Activated CD4-positive, alpha-beta T cell treated with anti-CD3 and anti-CD28 coated beads, Interleukin-2, amount 10 ng/mL, durations not matched to agents 7 days and 5 days (primary cell): ENCODE data around the gene MEGF6. TPM values are rescaled to one million over a fixed set of nuclear protein-coding genes. Genes with fewer than 3 reads are reported as not detected.
A peak's percentile ranks its signal among the peaks of the same experiment; 100 is the strongest.

Experiments
- CTCF ChIA-PET: fragments of 350-600 bp; sonication (Branson Sonifier 250); formaldehyde crosslinking; loops from one replicate; lab custom pipeline; 2021; ENCODE audit warnings: antibody characterized with exemption; lab: Charles Lee
- POLR2A ChIA-PET: fragments of 350-600 bp; sonication (Branson Sonifier 250); formaldehyde crosslinking; loops from one replicate; lab custom pipeline; 2021; ENCODE audit warnings: antibody characterized with exemption; lab: Charles Lee
- DNase-seq: peaks from one replicate; pipeline ENCODE4 v3.0.0-alpha.2; 2020
- H3K27ac Mint-ChIP-seq: one replicate; pipeline ENCODE4 v1.8.0; 2021; ENCODE audit warnings: mild to moderate bottlenecking, moderate library complexity, mixed read lengths
- H3K27me3 Mint-ChIP-seq: one replicate; pipeline ENCODE4 v1.8.0; 2021; ENCODE audit warnings: mixed read lengths
- H3K36me3 Mint-ChIP-seq: one replicate; pipeline ENCODE4 v1.8.0; 2021; ENCODE audit warnings: low read depth, mixed read lengths
- H3K4me1 Mint-ChIP-seq: one replicate; pipeline ENCODE4 v1.8.0; 2021; ENCODE audit warnings: mixed read lengths
- H3K4me3 Mint-ChIP-seq: one replicate; pipeline ENCODE4 v1.8.0; 2021; ENCODE audit warnings: mild to moderate bottlenecking, moderate library complexity, mixed read lengths
- H3K9me3 Mint-ChIP-seq: one replicate; pipeline ENCODE4 v1.8.0; 2021; ENCODE audit warnings: mixed read lengths
- total RNA-seq, 2 experiments: library from RNA; stranded (reverse); gene quantifications; one replicate each; pipeline ENCODE4 v1.2.3, GENCODE V29; 2021

The MEGF6 gene
- total RNA-seq, 2 experiments from 2014 or later: 20.7 to 26.6 TPM

DNA sequence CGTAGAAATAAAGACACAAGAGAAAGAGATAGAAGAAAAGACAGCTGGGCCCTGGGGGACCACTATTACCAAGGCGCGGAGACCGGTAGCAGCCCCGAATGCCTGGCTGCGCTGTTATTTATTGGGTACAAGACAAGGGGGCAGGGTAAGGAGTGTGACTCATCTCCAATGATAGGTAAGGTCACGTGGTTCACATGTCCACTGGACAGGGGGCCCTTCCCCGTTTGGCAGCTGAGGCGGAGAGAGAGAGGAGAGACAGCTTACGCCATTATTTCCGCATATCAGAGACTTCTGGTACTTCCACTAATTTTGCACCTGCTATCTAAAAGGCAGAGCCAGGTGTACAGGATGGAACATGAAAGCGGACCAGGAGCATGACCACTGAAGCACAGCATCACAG lies 9.4 kb upstream of the MEGF6 start:
- Mint-ChIP-seq H3K9me3 (no peaks in the 10 kb centered on the region), H3K27ac (no peak overlapping the region), H3K36me3 (peaks cover 2% of the 10 kb centered on the region), H3K4me1 (peaks cover 33% of the 10 kb centered on the region), H3K4me3 (no peak overlapping the region), H3K27me3 (no peaks in the 10 kb centered on the region)
- ChIA-PET CTCF (interaction anchor here (0.9 to 1.5 kb wide), 4 partner anchors 8 to 56 kb away, joined by 3 to 5 read pairs (median 4); no protein-coding TSS in a partner anchor), POLR2A (no interaction called here)
- DNase-seq: no peak

DNA sequence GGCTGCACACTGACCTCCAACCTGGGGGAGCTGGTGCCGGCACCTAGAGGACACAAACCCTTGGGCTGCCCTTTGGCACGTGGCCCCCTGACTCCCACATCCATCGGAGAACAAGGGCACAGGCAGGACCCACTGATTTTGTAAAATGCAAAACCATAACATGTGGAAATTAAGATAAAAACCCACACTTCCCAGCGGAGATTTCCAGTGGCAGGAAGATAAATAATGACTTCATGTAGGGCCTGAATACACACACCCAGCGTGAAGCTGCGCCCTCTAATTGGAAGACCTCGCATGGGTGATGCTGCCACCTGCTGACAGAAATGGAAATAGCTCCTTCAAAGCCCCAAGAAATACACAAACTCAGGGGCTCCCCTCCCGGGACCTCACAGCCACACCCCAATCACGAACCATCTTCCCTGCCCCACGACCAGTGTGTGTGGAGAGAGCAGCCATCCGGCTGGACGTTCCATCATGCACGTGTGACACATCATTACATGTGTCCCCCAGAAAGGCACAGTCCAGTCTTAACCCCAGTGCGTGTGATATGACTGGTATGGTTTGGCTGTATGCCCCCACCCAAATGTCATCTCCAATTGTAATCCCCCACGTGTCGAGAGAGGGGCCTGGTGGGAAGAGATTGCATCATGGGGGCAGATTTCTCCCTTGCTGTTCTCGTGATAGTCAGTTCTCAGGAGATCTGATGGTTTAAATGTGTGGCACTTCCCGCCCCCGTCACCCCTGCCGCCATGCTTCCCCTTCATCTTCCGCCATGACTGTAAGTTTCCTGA lies 7.8 kb upstream of the MEGF6 start:
- Mint-ChIP-seq H3K4me3 (no peak overlapping the region), H3K27ac (no peak overlapping the region), H3K36me3 (no peaks in the 10 kb centered on the region), H3K27me3 (no peaks in the 10 kb centered on the region), H3K4me1 (peaks cover 29% of the 10 kb centered on the region), H3K9me3 (no peaks in the 10 kb centered on the region)
- CTCF ChIA-PET: interaction anchor here (0.6 to 1.7 kb wide), 13 partner anchors 9 to 1430 kb away, joined by 3 to 6 read pairs (median 4); no protein-coding TSS in a partner anchor
- POLR2A ChIA-PET: no interaction called here
- peak; percentile 84 for DNase-seq

DNA sequence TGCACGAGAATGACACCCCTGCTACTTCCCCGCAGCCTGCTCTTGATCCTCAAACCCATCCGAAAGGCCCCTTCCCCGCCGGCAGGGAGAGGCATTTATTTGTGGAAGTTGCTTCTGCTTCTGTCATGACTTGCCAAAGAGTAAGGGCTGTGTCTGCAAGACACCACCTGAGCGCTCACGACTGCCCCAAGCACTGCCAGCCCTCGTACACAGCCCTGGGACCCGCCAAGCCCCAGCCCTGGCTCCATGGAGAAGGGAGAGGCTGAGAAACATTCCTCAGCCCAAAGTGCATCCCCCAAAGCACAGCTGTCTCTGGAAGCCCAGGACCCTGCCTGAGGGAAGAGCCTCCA lies 7.2 kb upstream of the MEGF6 start:
- Mint-ChIP-seq H3K4me1 (peaks cover 23% of the 10 kb centered on the region), H3K27me3 (no peaks in the 10 kb centered on the region), H3K27ac (no peak overlapping the region), H3K9me3 (no peaks in the 10 kb centered on the region), H3K36me3 (no peaks in the 10 kb centered on the region), H3K4me3 (no peak overlapping the region)
- CTCF ChIA-PET: interaction anchor here (0.7 to 1.7 kb wide), 9 partner anchors 10 to 165 kb away, joined by 3 to 6 read pairs (median 4); no protein-coding TSS in a partner anchor
- no peak for DNase-seq
- POLR2A ChIA-PET: no interaction called here

DNA sequence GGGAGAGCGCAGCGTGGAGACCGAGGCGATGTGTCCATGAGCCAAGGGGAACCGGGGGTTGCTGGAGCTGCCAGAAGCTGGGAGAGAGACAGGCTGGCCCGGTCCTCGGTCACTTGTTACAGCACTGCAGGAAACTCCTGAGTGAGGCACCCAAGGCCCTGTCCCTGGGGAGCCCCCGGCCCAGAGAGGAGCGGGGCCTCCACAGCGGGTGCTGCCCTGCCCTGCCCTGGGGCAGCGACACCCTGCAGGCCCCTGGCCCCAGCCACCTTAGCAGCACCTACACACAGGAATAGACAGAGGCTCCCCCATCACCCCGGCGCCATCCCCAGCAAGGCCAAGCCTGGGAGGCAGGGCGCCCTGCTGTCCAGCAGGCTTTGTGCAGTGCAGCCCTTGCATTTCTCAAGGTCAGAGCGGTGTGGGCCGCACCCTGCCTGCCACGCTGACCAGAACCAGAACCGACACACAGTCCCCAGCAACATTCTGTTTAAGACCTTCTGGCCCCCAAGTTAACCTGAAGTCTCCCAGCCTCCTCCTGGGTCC lies 6.6 kb upstream of the MEGF6 start:
- Mint-ChIP-seq H3K27ac (no peak overlapping the region), H3K4me1 (peaks cover 17% of the 10 kb centered on the region), H3K36me3 (no peaks in the 10 kb centered on the region), H3K4me3 (no peak overlapping the region), H3K27me3 (peaks cover 6% of the 10 kb centered on the region), H3K9me3 (no peaks in the 10 kb centered on the region)
- POLR2A ChIA-PET: no interaction called here
- no peak for DNase-seq
- CTCF ChIA-PET: interaction anchor here (1.0 kb wide), 1 partner anchor 10 kb away, joined by 3 read pairs; no protein-coding TSS in a partner anchor

DNA sequence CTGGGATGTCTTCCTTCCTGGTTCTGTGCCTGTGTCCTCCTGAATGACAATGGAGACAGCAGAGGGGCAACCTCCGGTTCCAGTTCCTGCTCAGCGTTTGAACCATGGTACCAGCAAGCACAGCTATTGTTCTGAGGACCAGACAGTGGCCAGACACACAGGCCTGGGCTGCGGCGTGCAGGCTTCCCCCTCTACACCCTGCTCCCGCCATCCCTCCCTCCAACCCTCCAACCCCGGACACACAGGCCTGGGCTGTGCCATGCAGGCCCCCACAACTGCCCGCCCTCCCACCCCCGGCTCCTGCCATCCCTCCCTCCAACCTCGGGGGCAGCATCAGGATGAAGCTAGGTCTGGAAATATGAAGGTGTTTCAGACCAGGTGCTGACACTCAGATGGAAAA lies 5.6 kb upstream of the MEGF6 start:
- CTCF ChIA-PET: interaction anchor here (0.7 to 1.0 kb wide), 2 partner anchors 9 to 154 kb away, joined by 3 read pairs; no protein-coding TSS in a partner anchor

DNA sequence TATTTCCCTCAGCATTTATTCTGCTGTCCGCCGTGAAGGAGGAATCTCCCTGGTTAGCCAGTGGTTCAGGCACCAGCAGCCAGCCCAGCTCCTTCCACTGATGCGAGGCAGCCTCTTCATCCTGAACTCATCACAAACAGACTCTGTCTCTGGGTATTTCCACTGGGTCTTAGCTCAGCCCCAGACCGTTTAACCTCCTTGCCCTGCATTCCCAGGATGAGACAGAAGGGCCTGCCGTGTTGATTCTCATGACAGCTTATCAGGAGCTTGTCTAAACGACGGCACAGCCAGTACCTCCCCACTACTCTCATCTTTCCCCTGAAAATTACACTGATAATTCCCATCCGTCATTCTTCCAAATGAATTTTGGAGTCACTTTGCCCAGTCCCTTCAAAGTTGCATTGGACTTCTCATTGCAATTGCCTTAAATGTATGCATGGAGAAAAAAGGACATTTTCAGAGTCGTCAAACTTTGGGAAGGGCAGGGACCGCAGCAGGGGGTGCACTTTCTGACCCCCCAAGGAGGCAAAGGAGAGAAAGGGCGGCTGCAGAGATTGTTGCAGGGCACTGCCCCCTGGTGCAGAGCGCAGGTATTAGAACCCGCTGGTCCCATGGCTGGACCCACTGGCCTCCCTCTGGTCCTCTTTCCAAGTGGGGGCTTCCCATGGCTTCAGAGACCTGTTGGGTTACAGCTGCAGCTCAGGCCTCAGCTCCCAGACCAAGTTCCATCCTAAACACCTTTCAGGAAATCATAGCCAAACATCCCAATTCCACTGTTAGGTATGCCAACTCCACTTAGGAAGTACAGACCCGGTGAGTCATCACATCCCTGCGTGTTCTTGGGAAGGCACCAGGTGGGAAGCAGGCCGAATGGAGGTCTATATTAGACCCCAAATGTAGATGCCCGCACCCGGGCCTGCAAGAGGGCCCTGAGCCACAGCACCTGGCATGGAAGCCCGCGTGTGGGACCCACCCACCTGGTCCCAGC lies 3.7 kb upstream of the MEGF6 start:
- Mint-ChIP-seq H3K36me3 (no peaks in the 10 kb centered on the region), H3K4me3 (no peak overlapping the region), H3K4me1 (peaks cover 14% of the 10 kb centered on the region), H3K27ac (no peak overlapping the region), H3K9me3 (no peaks in the 10 kb centered on the region), H3K27me3 (peaks cover 18% of the 10 kb centered on the region)
- CTCF ChIA-PET: no interaction called here
- DNase-seq: peak; percentile 28
- POLR2A ChIA-PET: interaction anchor here (0.8 kb wide), 1 partner anchor 85 kb away, joined by 3 read pairs; no protein-coding TSS in a partner anchor

More for the DNA sequence above, 5.6 kb upstream of the MEGF6 start:
- Mint-ChIP-seq H3K4me3 (no peak overlapping the region), H3K27ac (no peak overlapping the region), H3K9me3 (no peaks in the 10 kb centered on the region), H3K4me1 (peaks cover 11% of the 10 kb centered on the region), H3K27me3 (peaks cover 11% of the 10 kb centered on the region), H3K36me3 (no peaks in the 10 kb centered on the region)
- no peak for DNase-seq
- POLR2A ChIA-PET: no interaction called here

DNA sequence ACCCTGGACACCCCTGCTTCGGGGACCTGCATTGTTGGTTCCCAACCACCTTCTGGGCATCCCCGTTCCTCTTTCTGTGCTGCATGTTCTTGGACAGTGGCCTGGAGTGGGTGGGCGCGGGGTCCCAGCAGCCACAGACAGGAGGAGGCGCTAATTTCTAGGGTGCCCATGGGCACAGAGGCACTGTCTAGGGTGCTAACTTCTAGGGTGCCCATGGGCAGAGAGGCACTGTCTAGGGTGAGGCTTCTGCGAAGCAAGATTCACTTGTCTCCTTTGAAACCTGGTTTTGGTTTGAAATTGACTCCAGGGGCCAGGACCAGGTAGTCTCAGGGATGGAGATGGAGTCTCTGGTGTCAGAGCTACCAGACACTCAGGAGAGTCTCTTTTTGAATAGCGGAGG lies 815 bp upstream of the MEGF6 start:
- H3K9me3 Mint-ChIP-seq: no peaks in the 10 kb centered on the region
- peaks cover 23% of the 10 kb centered on the region for H3K27me3 Mint-ChIP-seq
- no peak overlapping the region for H3K27ac Mint-ChIP-seq
- H3K36me3 Mint-ChIP-seq: no peaks in the 10 kb centered on the region
- DNase-seq: no peak
- no peak overlapping the region for H3K4me3 Mint-ChIP-seq
- peaks cover 3% of the 10 kb centered on the region for H3K4me1 Mint-ChIP-seq
- ChIA-PET POLR2A (no interaction called here), CTCF (no interaction called here)

DNA sequence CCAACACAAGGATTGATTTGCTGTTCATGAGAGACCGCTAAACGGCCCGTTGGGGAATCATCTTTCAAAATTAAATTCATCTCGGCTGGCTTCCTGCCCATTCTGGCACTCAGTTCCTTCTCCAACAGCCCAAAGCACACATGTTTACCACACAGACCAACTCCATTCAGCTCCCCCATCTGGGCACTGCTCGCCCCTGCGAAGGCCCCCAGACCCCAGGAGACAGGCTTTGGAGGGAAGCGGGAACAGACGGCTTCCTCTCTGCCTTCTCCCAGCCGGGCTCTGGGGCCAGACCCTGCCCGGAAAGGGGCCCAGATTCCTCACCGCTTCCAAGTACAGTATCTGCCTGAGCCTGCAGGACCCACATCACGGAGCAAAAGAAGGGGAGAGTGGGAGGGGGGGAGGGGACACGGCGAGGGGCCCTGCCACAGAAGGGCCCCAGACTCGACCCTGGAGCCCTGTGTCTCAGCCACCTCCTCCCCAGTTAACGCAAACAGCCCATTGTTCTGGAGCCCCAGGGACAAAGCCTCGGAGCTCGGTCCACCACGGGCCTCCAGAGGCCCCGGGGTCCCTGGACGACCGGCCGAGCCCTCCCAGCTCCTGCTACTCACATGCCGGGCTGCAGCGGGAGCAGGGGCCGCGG lies 660 bp downstream of the MEGF6 start:
- H3K36me3 Mint-ChIP-seq: no peaks in the 10 kb centered on the region
- peaks cover 3% of the 10 kb centered on the region for H3K4me1 Mint-ChIP-seq
- no peak for DNase-seq
- ChIA-PET POLR2A (no interaction called here), CTCF (no interaction called here)
- no peaks in the 10 kb centered on the region for H3K9me3 Mint-ChIP-seq
- no peak overlapping the region for H3K27ac Mint-ChIP-seq
- peaks cover 23% of the 10 kb centered on the region for H3K27me3 Mint-ChIP-seq
- no peak overlapping the region for H3K4me3 Mint-ChIP-seq

DNA sequence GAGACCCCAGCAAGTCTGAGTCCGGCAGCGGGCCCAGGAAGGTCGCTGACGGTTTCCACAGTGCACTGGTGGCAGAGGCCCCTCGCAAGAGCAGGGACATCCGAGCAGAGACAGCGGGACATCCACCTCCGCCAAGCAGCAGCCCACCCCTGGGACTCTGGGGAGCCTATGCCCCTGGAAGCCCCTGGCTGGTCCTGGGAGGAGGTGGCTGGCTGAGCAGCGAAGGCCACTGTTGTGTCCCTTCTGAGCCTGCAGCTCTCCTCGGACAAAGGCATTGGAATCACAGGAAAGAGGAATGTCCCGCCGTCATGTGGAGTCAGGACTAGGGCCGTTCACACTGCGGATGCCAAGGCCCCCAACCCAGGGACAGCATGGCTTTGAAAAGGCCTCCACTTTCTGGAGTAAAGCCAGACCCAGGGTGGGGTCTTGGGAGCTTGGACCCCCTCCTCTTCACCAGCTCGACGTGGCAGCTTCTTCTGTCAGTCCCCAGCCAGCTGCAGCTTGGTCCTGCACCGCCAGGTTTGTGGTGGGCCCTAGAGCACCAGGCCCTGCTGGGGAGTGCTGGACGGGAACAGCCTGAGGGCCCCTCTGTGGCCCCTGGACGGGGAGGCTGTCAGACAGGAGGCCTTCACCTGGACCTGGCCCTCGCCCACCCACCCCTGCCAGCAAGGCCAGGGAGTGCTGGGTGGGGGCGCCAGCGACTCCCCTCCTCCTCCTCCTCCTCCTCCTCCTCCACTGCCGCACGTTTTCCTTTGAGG lies 1.4 kb downstream of the MEGF6 start:
- no peak for DNase-seq
- Mint-ChIP-seq H3K27me3 (peaks cover 23% of the 10 kb centered on the region), H3K4me1 (peaks cover 3% of the 10 kb centered on the region), H3K27ac (no peak overlapping the region), H3K9me3 (no peaks in the 10 kb centered on the region), H3K36me3 (no peaks in the 10 kb centered on the region), H3K4me3 (no peak overlapping the region)
- CTCF ChIA-PET: no interaction called here
- POLR2A ChIA-PET: no interaction called here

DNA sequence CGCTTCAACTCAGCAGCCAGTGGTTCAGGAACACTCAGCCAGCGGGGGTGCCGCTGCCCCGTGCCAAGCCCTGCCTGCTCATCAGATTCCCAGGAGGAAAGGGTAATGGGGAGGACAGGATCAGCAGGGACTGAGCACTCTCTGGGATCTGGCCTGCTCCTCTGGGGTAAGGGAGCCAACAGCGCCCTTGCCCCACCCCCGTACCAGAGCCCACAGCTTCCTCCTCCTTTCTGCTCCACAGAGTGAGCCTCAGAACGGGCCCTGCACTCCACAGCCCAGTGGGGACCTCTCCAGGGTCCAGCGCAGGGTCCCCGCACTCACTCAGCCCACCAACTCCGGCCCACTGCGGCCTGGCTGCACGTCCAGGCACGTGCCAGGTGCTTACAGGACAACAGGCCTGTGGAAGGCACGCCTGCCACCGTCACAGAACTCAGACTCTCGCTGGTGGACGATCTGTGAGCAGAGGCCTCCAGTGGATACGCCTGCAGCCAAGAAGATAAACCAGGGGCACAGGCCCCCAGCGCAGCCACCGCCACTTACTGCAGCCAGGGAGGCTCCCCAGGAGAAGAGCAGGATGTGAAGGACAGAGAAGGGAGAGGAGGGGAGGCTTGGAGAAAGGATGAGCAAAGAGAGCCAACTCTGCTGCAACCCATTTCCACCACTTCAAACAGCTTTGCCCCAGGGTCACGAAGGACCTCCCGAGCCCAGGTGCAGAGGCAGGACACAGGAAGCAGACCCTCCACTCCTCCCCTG lies 2.1 kb downstream of the MEGF6 start:
- peaks cover 23% of the 10 kb centered on the region for H3K27me3 Mint-ChIP-seq
- DNase-seq: no peak
- H3K9me3 Mint-ChIP-seq: no peaks in the 10 kb centered on the region
- no peak overlapping the region for H3K4me3 Mint-ChIP-seq
- peaks cover 3% of the 10 kb centered on the region for H3K4me1 Mint-ChIP-seq
- ChIA-PET POLR2A (no interaction called here), CTCF (interaction anchor here (1.0 kb wide), 1 partner anchor 10 kb away, joined by 3 read pairs; no protein-coding TSS in a partner anchor)
- no peak overlapping the region for H3K27ac Mint-ChIP-seq
- H3K36me3 Mint-ChIP-seq: no peaks in the 10 kb centered on the region

DNA sequence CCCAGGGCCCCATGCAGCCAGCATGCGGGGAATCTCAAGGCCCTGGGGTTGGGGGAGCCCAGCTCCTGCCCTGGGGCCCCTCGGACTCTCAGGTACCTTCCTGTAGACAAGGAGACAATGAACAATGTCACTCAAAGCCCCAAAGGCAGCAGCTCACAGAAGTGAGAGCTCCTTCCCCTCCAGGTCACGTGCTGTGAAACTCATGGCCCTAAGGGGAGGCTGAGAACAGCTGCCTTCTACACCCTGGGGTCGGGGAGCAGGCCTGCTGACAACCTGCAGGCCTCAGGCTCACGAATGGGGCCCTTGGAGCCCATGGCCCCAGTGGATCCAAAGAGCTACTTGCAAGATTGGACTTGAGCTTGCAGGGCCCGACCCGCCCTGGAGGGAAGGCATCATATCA lies 3.2 kb downstream of the MEGF6 start:
- POLR2A ChIA-PET: no interaction called here
- Mint-ChIP-seq H3K9me3 (no peaks in the 10 kb centered on the region), H3K4me1 (peaks cover 3% of the 10 kb centered on the region), H3K36me3 (no peaks in the 10 kb centered on the region), H3K27me3 (peaks cover 20% of the 10 kb centered on the region), H3K4me3 (no peak overlapping the region), H3K27ac (no peak overlapping the region)
- no peak for DNase-seq
- CTCF ChIA-PET: interaction anchor here (1.0 kb wide), 1 partner anchor 11 kb away, joined by 3 read pairs; no protein-coding TSS in a partner anchor
